AG10803 (cell line): ENCODE results near the gene CBY3.
A peak's percentile ranks its signal among the peaks of the same experiment; 100 is the strongest.

Source experiments
- DNase-seq: peaks from one replicate; pipeline ENCODE4 v3.0.0; 2010; ENCODE audit warnings: low read depth
- H3K4me3 ChIP-seq: 2 replicates; pipeline ENCODE4 v1.5.1; 2011; ENCODE audit warnings: mild to moderate bottlenecking, low read length, control low read depth
- TF ChIP-seq, protein P1 (sequence below): conservative IDR thresholded peaks from 2 replicates; pipeline ENCODE4 v1.5.1; 2011; ENCODE audit warnings: mild to moderate bottlenecking, low read length, control low read depth, inconsistent platforms

CBY3 gene

DNA sequence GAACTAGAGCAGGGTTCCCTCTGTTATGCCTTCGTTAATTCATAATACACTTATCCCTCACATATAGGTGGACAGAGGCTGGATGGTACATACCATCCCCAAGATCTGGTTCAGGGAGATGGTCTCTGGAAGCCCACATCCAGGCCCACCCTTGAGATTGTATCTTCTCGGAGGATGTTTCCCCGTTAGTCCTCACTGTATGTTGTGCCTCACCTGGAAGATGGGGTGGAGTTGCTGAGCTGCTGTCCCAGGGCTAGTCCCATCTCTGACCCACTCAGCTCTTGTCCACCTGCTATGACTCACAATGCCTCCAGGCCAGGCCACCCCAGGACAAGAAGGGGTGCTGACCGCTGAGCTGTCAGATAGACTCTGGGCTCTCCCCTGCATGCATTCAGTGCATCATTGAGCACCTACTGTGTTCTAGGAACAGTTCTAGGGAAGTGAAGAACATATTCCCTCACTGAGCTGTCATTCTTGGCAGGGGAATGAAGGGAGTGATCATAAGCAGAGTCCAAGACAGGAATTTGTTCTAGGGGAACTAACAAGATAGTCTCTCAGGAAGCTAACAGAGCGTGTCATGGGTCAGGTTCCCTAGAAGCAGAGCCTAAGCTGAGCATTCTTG lies at the start of gene CBY3:
TSS of gene CBY3 (minus strand) at position 255 of the 622 bp plus-strand sequence. CDS start at position 139, 116 bp downstream.
- TF ChIP-seq, protein P1, sequence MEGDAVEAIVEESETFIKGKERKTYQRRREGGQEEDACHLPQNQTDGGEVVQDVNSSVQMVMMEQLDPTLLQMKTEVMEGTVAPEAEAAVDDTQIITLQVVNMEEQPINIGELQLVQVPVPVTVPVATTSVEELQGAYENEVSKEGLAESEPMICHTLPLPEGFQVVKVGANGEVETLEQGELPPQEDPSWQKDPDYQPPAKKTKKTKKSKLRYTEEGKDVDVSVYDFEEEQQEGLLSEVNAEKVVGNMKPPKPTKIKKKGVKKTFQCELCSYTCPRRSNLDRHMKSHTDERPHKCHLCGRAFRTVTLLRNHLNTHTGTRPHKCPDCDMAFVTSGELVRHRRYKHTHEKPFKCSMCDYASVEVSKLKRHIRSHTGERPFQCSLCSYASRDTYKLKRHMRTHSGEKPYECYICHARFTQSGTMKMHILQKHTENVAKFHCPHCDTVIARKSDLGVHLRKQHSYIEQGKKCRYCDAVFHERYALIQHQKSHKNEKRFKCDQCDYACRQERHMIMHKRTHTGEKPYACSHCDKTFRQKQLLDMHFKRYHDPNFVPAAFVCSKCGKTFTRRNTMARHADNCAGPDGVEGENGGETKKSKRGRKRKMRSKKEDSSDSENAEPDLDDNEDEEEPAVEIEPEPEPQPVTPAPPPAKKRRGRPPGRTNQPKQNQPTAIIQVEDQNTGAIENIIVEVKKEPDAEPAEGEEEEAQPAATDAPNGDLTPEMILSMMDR: no peak
- no peak within 1 kb of the TSS for H3K4me3 ChIP-seq

DNA sequence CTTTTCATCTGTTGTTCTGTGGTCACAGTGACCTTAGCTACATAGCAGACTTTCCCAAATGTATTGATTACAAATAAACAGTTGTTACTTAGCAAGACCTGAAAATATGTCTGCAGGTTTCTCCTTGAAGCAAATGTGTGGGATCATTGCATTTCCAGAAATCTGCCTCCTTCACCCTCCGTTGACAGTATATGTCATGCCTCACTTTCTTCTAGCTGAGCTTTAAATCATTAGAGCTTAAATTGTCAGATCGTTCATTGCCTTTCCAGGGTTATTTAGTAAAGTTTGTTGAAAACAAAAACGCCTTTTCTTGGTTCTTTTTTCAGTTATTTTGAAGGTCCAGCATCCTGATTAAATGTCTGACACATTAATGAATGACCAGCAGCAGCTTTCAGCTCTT lies 49.5 kb upstream of the CBY3 start:
- DNase-seq: no peak
- TF ChIP-seq, protein P1: no peak
- H3K4me3 ChIP-seq: no peak overlapping the region

More for the DNA sequence above, at the start of gene CBY3:
- peak; percentile 6 for DNase-seq

DNA sequence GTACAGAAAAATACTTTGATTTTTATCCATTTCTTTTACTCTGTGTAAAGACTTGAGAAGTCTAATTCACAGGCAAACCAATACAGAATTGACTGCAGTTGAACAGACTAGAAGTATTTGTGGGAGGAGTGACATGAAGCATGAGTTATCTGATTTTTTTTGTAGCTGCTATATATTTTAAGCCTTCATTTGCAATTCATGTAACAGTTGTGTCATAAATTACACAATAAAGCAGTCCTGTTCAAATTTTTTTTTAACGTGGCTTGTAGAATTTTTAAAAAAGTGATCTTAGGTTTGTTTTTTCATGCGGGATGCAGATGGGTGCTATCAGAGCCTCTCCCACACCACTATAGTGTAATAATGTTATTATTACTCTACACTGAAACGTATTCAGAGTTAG lies 48.9 kb upstream of the CBY3 start:
- TF ChIP-seq, protein P1: no peak
- DNase-seq: no peak
- H3K4me3 ChIP-seq: no peak overlapping the region

DNA sequence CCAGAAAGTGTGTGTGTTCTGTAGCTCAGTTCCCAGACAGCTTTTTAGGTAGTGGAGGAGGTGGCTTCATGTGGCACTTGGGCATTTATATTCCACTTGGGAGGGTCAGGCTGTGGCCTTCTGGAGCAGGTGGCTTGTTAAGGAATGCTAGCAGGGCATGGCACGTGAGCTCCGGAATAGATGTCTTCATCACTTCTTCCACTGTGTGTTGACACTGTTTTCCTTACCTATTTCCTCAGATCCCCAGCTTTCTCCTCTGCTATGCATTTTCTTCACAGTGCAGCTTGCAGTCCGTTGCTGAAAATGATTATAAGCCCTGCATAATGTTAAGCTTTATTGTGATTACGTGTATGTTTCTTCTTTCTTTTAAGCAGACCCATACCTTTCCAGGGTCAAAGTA lies 48.5 kb upstream of the CBY3 start:
- no peak for DNase-seq
- no peak overlapping the region for H3K4me3 ChIP-seq
- TF ChIP-seq, protein P1: no peak

DNA sequence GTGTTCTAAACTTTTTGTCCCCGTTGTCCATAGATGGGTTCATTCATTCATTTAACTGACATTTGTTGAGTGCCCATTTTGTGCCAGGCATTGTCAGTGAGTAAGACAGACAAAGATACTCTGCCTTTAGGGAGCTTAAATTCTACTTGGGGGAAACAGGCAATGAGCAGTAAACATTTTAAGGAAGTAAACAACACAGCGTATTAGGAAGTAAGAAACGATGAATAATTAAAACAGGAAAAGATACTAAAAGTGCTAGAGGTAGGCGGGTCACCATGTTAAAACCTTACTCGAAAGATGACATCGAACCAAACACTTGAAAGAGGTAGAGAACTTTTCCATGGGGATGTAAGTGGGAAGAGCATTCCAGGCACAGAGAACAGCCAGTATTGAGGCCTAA lies 46.3 kb upstream of the CBY3 start:
- TF ChIP-seq, protein P1: no peak
- DNase-seq: no peak
- H3K4me3 ChIP-seq: no peak overlapping the region

DNA sequence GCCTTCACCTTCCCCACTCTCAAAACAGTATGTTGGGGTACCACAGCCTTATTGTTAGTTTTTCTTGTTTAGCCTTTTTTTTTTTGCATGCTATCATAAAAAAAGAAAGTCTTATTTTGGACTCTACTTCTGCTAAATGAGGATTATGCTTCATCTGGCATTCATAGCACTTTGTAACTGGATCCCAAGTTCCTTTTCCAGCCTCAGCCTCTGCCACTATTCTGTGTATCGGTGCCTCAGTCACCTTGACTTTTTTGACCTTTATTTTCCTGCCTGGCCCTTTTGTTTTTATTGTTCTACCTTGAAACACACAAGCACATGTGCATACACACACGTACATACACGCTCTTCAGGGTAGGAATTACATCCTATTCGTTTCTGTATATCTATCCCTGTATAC lies 43.3 kb upstream of the CBY3 start:
- TF ChIP-seq, protein P1: no peak
- no peak overlapping the region for H3K4me3 ChIP-seq
- no peak for DNase-seq

DNA sequence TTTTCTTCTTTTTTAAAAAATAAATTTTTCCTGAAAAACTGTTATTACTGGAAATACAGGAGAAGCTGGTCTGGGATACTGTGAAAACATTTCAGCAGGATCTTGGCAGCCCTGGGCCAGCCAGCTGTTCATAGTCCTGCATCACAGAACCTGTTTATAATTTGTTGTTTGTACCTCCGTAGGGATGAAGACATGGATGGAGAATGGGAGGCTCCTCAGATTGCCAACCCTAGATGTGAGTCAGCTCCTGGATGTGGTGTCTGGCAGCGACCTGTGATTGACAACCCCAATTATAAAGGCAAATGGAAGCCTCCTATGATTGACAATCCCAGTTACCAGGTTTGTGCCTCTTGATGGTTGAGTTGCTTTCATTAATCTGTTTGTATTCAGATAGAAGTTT lies 39.4 kb upstream of the CBY3 start:
- TF ChIP-seq, protein P1: no peak
- DNase-seq: no peak
- H3K4me3 ChIP-seq: no peak overlapping the region
